ENCODE data around the gene RANBP10. TPM values are rescaled to one million over a fixed set of nuclear protein-coding genes. Genes with fewer than 3 reads are reported as not detected.
"Not testable (repeated sequence)": the region's sequence is repeated elsewhere in the genome, so short reads cannot be mapped to it uniquely, and the experiment has no call there.

Gene RANBP10
- total RNA-seq (2014; rRNA removed; shearing (Covaris generic)), result 2.6 and 2.9 TPM in 2 replicates

DNA sequence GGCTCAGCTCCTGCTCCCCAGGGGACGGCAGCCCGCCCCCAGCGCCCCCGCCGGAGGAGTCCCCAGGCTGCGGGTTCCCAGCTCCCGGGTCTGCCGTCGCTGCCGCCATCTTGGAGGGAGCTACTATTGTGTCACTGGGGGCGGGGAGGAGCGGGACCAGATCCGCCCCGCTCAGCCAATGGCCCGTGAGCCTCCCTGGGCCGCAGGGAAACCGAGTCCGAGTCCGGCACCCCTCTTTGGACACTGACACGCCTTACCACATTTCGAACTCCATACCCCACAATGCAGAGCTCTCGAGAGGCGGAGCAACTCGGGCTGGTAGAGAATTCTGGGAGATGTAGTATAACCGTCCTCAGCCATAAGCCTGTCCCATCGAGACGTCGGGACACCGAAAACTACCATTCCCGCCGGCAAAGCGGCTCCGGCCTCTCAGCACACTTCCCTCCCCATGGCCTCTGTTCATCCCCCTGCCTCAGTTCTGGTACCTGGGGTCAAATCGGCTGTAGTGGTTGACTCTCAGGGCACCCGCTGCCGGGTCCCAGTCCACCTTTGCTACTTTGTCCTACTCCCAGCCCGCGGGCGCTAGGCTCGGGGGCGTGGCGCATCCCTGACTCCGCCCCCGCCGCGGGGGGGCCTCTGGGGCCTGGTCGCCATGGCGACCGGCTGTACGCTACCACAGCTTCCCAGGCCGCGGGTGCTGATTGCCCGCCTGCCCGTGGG, at the start of gene RANBP10, which contains the start of gene TSNAXIP1:
RANBP10 (minus strand) TSS at position 133 of the 720 bp plus-strand sequence; CDS start at position 109, 24 bp downstream.
TSNAXIP1 (plus strand) TSS at position 462 of the 720 bp plus-strand sequence. CDS start 261 bp downstream, outside the sequence.
- peak; percentile 99 for DNase-seq (ENCODE audit: low read depth)

- DNase-seq (ENCODE audit: low read depth), result no peak
Observed at GRCh38 chr16:67855789-67856188, 49.4 kb upstream of the RANBP10 start.

GRCh38 chr16:67853670-67854069, 47.3 kb upstream of the RANBP10 start:
- no peak for DNase-seq (ENCODE audit: low read depth)

- DNase-seq (ENCODE audit: low read depth), result no peak
Observed at GRCh38 chr16:67848118-67848517, 41.8 kb upstream of the RANBP10 start.

- peak; percentile 73 for DNase-seq (ENCODE audit: low read depth)
Observed at GRCh38 chr16:67847064-67847861, 40.9 kb upstream of the RANBP10 start, which contains the start of gene CENPT. TSS of gene CENPT (minus strand) at chr16:67847693. CDS start at chr16:67833859, 13,834 bp downstream.

DNA sequence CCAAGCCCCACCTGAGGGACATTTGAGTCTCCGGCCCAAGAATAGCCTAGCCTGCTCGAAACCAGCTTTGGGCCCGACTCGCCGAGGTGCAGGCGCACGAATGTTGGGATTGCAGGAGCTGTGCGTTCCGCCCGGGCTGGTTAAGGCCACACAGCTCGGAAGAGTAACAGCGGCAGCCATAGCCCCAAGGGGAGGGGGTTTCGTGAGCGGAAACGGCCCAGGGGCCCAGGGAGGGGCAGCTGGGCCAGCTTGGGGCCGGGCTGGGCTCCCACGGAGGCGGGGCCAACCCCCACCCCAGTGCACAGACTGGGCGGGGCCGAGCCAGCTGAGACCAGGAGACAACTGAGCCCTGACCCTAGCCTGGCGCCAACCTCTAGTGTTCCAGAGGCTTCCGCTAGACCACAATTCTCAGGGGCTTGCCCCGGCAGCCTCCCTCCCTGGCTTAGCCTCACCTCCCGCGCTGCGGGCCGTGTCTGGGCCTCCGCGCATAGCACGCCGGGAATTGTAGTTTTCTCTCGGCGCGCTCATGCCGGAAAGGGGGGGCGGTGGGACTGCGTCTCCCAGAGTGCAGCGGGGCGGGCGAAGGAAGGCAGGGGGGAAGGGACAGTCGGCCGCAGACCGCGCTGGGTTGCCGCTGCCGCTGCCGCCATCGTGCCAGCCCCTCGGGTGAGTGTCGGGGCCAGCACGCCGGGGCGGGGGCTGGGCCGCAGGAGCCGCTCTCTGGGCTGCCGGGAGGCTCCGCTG, 40.1 kb upstream of the RANBP10 start, which contains the start of gene NUTF2:
NUTF2 (plus strand) TSS at position 614 of the 744 bp plus-strand sequence. CDS start 18,198 bp downstream, outside the sequence.
- peak; percentile 93 for DNase-seq (ENCODE audit: low read depth)

- no peak for DNase-seq (ENCODE audit: low read depth)
Observed at GRCh38 chr16:67846063-67846319, 39.6 kb upstream of the RANBP10 start.

DNA sequence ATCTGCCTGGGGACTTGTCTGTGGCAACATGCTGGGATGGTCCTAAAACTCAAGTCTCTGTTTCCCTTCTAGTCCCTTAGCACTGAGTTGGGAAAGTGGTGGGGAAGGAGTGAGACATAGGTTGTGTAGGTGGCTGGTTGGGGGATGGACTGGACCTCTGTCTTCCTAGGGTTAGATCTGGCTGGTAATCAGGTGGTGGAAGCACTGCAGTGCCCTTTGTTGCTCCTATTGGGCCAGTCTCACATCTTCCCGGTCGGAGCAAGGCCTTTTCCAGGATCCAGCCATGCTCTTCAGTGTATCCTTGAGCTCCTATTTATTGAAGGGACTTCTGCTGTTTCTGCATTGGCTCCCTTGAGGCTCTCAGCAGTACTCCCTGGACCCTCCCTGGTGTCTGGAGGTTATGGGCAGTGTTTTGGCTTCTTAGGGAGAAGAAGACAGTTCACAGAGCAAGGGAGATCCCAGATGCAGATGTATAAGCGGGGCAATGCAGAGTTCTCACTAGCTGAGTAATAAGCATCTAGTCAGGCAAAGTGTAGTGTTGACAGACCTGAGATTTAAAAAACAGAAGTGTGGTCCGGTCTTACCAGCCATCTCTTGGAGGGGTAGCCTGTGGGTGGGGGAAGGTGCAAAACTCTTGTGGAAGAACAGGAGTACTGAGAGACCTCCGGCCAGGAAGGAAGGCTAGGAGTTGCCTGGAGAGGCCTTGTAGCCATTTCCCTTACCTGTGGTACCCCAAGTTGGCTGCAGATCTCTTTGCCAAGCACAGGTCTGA, 39.1 kb upstream of the RANBP10 start:
- no peak for DNase-seq (ENCODE audit: low read depth)

- DNase-seq (ENCODE audit: low read depth), result no peak
Observed at GRCh38 chr16:67844497-67844896, 38.1 kb upstream of the RANBP10 start.

DNA sequence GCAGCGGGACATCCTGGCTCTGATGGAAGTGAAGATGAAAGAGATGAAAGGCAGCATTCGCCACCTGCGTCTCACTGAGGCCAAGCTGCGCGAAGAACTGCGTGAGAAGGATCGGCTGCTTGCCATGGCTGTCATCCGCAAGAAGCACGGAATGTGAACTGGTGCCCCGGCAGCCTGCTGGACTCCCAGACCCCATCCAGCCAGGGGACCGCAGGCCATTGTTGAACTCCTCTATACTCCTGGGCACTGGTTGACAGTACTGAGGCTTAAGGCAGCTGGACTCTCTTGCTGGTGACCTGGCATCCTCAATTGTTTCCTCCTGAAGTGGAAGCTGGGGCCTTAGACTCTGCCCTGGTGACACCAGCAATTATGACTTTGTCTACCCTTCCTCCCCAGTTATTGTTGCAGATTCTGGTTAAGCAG, 37.0 kb upstream of the RANBP10 start:
- no peak for DNase-seq (ENCODE audit: low read depth)

- DNase-seq (ENCODE audit: low read depth), result peak; percentile 69
Observed at GRCh38 chr16:67842509-67843342, 36.4 kb upstream of the RANBP10 start.

- DNase-seq (ENCODE audit: low read depth), result peak; percentile 91
Observed at GRCh38 chr16:67841816-67842508, 35.6 kb upstream of the RANBP10 start, which contains the start of gene THAP11. TSS of gene THAP11 (plus strand) at chr16:67842320. CDS start at chr16:67842555, 235 bp downstream.

GRCh38 chr16:67841198-67841815, 34.9 kb upstream of the RANBP10 start:
- no peak for DNase-seq (ENCODE audit: low read depth)

DNA sequence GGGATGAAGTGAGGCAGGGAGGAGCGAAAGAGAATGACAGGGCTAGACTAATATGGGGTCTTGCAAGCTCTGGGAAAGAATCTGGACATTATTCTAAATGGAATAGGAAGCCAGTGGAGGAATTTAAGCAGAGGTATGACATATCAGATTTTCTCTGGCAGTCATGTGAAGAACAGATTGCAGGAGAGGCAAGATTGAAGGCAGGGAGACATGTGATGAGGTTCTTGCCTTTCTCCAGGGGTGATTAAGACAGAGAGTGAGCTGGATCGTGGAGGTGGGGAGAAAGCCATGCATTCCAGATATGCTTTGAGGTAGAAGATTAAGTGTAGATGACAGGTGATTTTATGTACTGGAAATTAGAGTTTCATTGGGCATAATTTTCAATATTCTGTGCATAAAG, 31.5 kb upstream of the RANBP10 start:
- DNase-seq (ENCODE audit: low read depth), result no peak

DNA sequence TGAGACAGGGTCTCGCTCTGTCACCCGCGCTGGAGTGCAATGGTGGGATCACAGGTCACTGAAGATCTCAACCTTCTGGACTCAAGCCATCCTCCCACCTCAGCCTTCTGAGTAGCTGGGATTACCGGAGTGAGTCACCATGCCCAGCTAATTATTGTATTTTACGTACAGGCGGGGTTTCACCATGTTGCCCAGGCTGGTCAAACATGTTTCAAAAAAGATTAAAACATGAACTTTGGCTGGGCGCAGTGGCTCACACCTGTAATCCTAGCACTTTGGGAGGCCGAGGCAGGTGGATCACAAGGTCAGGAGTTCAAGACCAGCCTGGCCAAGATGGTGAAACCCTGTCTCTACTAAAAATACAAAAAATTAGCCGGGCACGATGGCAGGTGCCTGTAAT, 30.8 kb upstream of the RANBP10 start:
- DNase-seq (ENCODE audit: low read depth), result not testable (repeated sequence)

- DNase-seq (ENCODE audit: low read depth), result no peak
Observed at GRCh38 chr16:67834242-67834614, 27.9 kb upstream of the RANBP10 start.

- DNase-seq (ENCODE audit: low read depth), result peak; percentile 86
Observed at GRCh38 chr16:67833415-67834241, 27.3 kb upstream of the RANBP10 start.

GRCh38 chr16:67833030-67833414, 26.7 kb upstream of the RANBP10 start:
- peak; percentile 66 for DNase-seq (ENCODE audit: low read depth)

Measured in RPMI7951 (cell line).